ENCODE measurements around the gene TASP1.

TASP1 gene

GRCh38 chr20:13464702-13465101, 174.0 kb downstream of the TASP1 start:
- TF ChIP-seq CTCF (IDR thresholded peaks at IDR 0.05; ENCODE audit: extremely low read depth, missing control alignments), result no peak
- no peak for DNase-seq (ENCODE audit: low spot score)

GRCh38 chr20:13461849-13462458, 176.8 kb downstream of the TASP1 start:
- no peak for TF ChIP-seq CTCF (IDR thresholded peaks at IDR 0.05; ENCODE audit: extremely low read depth, missing control alignments)
- DNase-seq (ENCODE audit: low spot score), result no peak

GRCh38 chr20:13458860-13459451, 179.8 kb downstream of the TASP1 start:
- TF ChIP-seq CTCF (IDR thresholded peaks at IDR 0.05; ENCODE audit: extremely low read depth, missing control alignments), result peak; percentile 57
- DNase-seq (ENCODE audit: low spot score), result peak; percentile 41

GRCh38 chr20:13457487-13457886, 181.2 kb downstream of the TASP1 start:
- DNase-seq (ENCODE audit: low spot score), result no peak
- TF ChIP-seq CTCF (IDR thresholded peaks at IDR 0.05; ENCODE audit: extremely low read depth, missing control alignments), result no peak

GRCh38 chr20:13455713-13456112, 183.0 kb downstream of the TASP1 start:
- no peak for TF ChIP-seq CTCF (IDR thresholded peaks at IDR 0.05; ENCODE audit: extremely low read depth, missing control alignments)
- DNase-seq (ENCODE audit: low spot score), result no peak

- no peak for TF ChIP-seq CTCF (IDR thresholded peaks at IDR 0.05; ENCODE audit: extremely low read depth, missing control alignments)
- DNase-seq (ENCODE audit: low spot score), result no peak
These were observed 185.4 kb downstream of the TASP1 start for GRCh38 chr20:13453367-13453766.

- DNase-seq (ENCODE audit: low spot score), result no peak
- no peak for TF ChIP-seq CTCF (IDR thresholded peaks at IDR 0.05; ENCODE audit: extremely low read depth, missing control alignments)
These were observed 186.1 kb downstream of the TASP1 start for GRCh38 chr20:13452470-13453124.

Data from GM20000 (cell line).